ENCODE measurements around the gene CCT3.
A peak's percentile ranks its signal among the peaks of the same experiment; 100 is the strongest.
"Not testable (repeated sequence)": the region's sequence is repeated elsewhere in the genome, so short reads cannot be mapped to it uniquely, and the experiment has no call there.

Gene CCT3

DNA sequence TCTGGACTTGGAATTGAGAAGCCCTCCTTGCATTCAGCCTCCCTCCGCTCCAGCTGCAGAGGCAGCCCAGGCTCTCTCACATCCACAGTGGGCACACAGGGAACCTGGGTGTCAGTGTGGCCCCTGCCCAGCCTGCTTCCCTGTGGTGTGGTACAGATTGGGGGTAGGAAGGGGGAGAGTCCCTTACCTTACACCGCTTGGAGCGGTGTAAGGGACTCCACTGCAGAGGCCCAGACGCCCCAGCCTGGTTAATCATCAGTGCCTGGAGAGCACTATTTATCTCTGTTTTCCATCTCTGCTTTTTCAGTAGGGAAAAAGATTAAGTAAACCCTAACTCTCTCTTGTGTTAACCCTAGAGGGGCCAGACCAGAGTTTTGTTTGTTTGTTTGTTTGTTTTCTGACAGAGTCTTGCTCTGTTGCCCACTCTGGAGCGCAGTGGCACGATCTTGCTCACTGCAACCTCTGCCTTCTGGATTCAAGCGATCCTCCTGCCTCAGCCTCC, 30.1 kb upstream of the CCT3 start:
- no peak for DNase-seq

- DNase-seq: no peak
Measured at GRCh38 chr1:156367383-156368156, 29.5 kb upstream of the CCT3 start.

DNA sequence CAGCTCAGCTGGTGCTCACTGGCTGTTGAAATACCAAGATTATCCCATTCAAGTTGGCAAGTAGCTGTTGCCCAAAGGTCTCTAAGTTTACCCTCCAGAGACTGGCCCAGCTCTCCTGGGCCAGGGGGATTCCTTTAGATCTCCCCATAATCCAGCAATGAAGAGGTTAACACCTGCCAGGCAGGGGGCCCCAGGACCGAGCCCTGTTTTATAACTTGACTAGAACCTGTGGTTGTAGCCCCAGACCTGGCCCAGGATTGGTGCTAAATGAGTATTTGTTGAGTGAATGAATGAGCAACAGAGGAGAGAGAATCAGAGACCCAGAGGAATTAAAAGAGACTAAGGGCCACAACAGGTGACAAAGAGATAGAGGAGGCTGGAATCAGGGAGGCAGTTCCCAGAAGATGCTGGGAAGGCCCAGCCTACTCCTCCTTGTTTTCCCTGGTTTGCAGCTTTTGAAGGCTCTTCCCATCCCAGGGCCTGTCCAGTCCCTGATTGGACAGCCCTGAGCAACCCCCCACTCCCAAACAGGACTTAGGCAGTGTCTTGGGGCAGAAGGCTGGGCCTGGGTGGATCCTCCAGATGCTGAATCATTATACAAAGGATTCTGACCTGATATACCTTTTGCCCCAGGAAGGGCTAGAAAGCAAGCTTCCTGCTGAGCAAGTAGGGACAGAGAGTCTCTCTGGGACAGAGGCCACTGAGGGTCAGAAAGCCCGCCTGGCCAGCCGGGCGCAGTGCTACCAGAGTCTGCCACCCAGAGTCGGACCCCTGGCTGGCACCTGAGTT, 28.5 kb upstream of the CCT3 start:
- no peak for DNase-seq

- no peak for DNase-seq
Measured at GRCh38 chr1:156365754-156366153, 27.7 kb upstream of the CCT3 start.

GRCh38 chr1:156360534-156360933, 22.4 kb upstream of the CCT3 start:
- no peak for DNase-seq

DNA sequence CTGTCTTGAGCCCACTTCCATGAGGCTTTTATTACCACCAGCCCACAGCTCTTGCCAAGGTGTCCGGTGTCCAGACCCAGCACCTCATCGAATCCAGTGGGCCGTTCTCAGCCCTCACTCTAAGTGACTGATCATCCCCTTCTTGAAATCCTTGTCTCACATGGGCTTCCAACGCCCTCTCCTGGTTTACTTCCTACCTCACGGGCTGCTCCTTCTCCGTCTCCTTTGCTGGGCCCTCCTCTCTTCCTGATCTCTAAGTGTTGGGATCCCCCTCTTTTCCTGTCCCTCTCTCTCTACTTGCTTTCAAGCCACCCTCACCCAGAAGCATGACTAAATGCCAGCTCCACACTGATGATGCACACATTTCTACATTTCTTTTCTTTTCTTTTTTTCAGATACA, 21.9 kb upstream of the CCT3 start:
- no peak for DNase-seq

DNA sequence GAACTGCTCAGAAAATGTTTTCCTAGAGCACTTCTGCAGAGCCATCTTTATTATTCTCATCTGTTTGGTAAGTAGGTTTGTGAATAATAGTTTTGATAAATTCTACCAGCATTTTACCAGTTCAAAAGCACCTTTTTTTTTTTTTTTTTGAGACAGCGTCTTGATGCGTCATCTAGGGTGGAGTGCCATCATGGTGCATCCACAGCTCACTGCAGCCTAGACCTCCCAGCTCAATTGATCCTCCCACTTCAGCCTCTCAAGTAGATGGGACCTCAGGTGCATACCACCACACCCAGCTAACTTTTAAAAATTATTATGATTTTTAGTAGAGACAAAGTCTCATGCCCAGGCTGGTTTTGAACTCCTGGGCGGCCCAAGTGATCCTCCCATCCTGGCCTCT, 21.2 kb upstream of the CCT3 start:
- DNase-seq: no peak

DNA sequence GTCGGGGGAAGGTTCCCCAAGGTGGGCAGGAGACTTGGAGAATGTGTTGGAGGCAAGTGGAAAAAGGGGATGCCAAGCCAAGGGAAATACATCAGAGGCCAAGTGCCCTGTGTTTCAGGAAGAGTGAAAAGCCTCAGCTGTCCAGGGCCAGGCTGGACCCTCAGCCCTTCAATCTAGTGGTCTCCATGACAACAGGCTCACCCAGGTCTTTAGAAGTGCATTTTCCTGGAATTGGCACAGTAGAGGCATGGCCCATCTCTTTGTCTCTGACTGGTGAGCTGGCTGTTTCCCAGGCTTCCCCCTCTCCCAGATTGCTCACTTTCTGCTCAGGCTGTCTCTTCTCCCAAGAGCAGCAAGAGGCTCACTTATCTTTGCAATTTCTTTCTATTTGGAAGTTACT, 20.5 kb upstream of the CCT3 start:
- DNase-seq: no peak

DNA sequence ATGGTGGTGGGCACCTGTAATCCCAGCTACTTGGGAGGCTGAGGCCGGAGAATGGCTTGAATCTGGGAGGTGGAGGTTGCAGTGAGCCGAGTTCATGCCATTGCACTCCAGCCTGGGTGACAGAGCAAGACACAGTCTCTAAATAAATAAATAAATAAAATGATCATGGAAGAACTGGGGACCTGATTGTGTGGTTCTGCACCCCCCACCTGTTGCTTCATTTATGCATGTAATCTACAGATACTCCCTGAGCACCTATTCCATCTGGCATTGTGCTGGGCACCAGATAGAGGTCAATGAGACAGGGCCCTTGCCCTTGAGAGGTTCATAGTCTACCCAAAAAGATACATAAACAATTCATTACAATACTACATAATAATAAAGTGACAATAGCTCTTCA, 19.9 kb upstream of the CCT3 start:
- no peak for DNase-seq

- peak; percentile 67 for DNase-seq
Measured at GRCh38 chr1:156356875-156357534, 18.9 kb upstream of the CCT3 start.

DNA sequence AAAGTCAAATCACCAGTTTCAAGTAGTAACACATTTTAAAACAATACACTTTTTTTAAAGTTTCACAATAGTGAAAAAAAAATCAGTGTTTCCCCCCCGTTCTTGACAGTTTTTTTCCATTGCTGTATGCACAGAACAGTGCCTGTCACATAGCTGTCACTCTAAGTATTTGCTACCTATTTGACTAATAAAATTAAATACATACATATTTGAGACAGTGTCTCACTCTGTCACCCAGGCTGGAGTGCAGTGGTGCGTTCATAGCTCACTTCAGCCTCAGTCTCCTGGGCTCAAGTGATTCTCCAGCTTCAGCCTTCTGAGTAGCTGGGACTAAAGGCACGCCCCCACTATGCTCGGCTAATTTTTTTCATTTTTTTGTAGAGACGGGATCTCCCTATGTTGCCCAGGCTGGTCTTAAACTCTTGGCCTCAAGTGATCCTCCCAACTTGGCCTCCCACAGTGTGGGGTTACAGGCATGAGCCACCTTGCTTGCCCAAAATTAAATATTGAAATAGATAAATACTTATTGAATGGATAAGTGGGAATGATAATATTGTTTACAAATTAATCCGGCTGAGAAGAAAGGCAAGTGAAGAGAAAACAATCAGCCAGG, 18.3 kb upstream of the CCT3 start:
- DNase-seq: no peak

DNA sequence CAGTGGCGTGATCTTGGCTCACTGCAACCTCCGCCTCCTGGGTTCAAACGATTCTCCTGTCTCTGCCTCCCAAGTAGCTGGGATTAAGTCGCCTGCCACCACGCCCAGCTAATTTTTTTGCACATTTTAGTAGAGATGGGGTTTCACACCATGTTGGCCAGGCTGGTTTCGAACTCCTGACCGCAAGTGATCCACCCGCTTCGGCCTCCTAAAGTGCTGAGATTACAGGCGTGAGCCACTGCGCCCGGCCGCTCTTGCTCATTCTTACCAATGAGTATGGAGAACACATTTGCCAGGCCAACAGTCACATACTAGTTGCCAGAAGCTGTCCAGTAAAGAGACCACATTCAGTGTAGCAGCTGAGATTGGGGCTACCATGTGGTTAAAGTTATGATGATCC, 14.4 kb upstream of the CCT3 start:
- DNase-seq: not testable (repeated sequence)

- no peak for DNase-seq
Measured at GRCh38 chr1:156347331-156347730, 9.2 kb upstream of the CCT3 start.

- no peak for DNase-seq
Measured at GRCh38 chr1:156346636-156347035, 8.5 kb upstream of the CCT3 start.

DNA sequence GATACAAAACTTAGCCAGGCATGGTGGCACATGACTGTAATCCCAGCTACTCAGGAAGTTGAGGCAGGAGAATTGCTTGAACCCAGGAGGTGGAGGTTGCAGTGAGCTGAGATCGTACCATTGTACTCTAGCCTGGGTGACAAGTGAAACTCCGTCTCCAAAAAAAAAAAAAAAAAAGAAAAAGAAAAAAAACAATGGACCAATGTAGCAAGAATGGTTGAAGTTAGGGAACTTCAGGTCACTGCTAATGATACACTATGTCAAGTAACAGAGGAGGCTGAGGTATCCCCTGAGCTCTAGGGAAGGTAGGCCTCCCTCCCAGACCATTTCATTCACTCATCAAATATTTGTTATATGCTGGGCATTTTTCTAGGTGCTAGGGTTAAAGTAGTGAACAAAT, 7.9 kb upstream of the CCT3 start:
- not testable (repeated sequence) for DNase-seq

- DNase-seq: no peak
Measured at GRCh38 chr1:156344409-156344808, 6.3 kb upstream of the CCT3 start.

DNA sequence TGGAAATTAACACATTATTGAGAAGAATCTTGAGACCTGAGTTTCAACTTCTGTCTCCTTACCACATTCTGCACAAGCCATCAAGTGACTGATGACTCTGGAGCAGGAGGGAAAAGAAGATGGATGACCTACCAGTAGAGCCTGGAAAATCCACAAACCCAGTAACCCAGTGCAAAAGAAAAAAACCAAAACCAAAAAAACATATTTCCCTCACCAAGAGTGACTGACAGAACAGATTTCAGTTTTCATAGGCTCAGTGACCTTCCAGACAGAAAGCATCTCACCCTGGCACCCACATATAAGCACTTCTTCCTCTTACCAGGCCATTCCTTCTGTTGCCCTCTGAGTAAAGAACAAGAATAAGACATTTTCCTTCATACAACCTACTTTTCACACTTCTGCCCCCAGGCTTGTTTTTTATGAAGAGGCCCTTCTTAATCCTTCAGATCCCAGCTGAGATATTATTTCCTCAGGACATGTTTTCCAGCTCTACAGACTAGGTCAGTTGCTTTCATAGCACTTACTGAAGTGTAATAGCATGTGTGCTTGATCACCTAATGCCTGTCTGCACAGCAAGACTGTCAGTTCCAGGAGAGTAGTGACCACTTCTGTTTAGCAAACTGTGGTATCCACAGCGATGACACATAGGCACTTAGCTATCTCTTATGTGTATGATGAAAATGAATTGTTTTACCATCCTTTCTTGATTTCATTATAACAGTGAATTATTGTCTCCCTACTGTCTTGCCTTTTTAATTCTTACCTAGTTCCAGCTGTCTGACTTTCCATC, 4.3 kb upstream of the CCT3 start:
- DNase-seq: no peak

GRCh38 chr1:156337888-156338179, 258 bp downstream of the CCT3 start:
- no peak for DNase-seq

GRCh38 chr1:156337052-156337887, 822 bp downstream of the CCT3 start:
- no peak for DNase-seq

GRCh38 chr1:156336242-156336641, 1.9 kb downstream of the CCT3 start:
- no peak for DNase-seq

DNA sequence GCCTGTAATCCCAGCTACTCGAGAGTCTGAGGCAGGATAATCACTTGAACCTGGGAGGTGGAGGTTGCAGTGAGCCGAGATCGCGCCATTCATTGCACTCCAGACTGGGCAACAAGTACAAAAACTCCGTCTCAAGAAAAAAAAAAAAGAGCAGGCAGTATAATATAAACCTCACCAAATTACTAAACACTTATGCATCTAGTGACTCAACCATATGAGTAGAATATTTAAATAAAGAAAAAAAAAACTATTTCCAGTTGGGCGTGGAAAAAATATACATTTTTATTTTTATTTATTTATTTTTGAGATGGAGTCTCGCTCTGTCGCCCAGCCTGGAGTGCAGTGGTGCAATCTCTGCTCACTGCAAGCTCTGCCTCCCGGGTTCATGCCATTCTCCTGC, 14.9 kb downstream of the CCT3 start:
- not testable (repeated sequence) for DNase-seq

- DNase-seq: no peak
Measured at GRCh38 chr1:156320560-156320959, 17.5 kb downstream of the CCT3 start.

Measured in CD4-positive, alpha-beta T cell treated with Interleukin-4 for 4 hours (primary cell).